ENCODE measurements around the gene SLC25A22. TPM values are rescaled to one million over a fixed set of nuclear protein-coding genes. Genes with fewer than 3 reads are reported as not detected.

The SLC25A22 gene
- total RNA-seq, 2 experiments from 2014 or later = 33.3 to 36.7 TPM

DNA sequence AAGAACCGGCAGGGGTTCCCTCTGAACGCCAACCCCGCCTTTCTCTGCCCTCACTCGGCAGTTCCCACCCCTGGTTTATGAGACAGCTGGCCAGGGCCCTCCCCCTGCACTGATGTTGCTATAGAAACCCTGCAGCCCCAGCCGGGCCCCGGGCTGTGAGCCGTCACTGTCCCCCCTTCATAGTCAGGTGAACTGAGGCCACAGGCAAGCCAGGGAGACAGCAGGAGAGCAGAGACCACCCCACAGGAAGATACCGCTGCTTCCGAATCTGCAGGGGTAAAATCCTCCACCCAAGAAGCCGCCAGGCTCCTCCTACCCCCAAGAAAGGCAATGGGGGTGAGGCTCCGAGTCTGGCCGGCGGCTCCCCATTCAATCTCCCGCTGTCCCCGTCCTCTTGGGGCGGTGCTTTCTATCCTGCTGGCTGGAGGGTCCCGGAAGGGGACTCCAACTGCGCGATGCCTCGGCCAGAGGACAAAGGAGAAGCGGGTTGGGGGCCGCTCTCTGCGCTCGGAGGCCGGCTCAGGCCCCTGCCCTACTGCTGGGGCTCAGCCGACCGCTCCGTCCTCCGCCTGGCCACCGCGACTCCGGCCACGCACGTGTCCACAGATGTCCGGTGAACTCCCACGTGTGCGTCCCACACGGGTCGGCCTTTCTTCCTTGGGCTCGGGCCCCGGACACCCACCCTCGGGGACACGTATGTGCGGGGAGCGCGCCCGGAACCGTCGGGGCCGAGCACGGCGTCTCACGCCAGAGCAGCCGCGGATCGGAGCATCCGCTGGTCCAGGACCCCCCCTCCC is 587 bp downstream of the SLC25A22 start:
- ChIA-PET POLR2A (interaction anchor here (0.7 to 1.8 kb wide), 9 partner anchors 9 to 261 kb away, joined by 3 to 14 read pairs (median 4); partner anchors contain the start of genes PNPLA2, POLR2L, RPLP2 and TSPAN4), CTCF (interaction anchor here (0.7 to 2.3 kb wide), 5 partner anchors 12 to 279 kb away, joined by 3 to 7 read pairs (median 3); partner anchors contain the start of gene RPLP2)
- intact Hi-C loops (cut with micrococcal nuclease) = no loop called here
- TF ChIP-seq, protein P1, sequence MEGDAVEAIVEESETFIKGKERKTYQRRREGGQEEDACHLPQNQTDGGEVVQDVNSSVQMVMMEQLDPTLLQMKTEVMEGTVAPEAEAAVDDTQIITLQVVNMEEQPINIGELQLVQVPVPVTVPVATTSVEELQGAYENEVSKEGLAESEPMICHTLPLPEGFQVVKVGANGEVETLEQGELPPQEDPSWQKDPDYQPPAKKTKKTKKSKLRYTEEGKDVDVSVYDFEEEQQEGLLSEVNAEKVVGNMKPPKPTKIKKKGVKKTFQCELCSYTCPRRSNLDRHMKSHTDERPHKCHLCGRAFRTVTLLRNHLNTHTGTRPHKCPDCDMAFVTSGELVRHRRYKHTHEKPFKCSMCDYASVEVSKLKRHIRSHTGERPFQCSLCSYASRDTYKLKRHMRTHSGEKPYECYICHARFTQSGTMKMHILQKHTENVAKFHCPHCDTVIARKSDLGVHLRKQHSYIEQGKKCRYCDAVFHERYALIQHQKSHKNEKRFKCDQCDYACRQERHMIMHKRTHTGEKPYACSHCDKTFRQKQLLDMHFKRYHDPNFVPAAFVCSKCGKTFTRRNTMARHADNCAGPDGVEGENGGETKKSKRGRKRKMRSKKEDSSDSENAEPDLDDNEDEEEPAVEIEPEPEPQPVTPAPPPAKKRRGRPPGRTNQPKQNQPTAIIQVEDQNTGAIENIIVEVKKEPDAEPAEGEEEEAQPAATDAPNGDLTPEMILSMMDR (IDR thresholded peaks at IDR 0.05) = no peak
- Mint-ChIP-seq H3K36me3 (ENCODE audit: low read depth) (peaks cover 9% of the 10 kb centered on the region), H3K4me3 (peak overlapping the region; percentile 77), H3K27ac (peak overlapping the region; percentile 80), H3K27me3 (no peaks in the 10 kb centered on the region), H3K9me3 (no peaks in the 10 kb centered on the region), H3K4me1 (ENCODE audit: low read depth) (peaks cover 14% of the 10 kb centered on the region)
- DNase-seq (peak; percentile 93), ATAC-seq (peak; percentile 62)

GRCh38 chr11:796565-797295 is 1.4 kb downstream of the SLC25A22 start:
- Mint-ChIP-seq H3K4me3 (peak overlapping the region; percentile 77), H3K9me3 (no peaks in the 10 kb centered on the region), H3K27ac (peak overlapping the region; percentile 80), H3K27me3 (no peaks in the 10 kb centered on the region), H3K36me3 (ENCODE audit: low read depth) (peaks cover 11% of the 10 kb centered on the region), H3K4me1 (ENCODE audit: low read depth) (peaks cover 14% of the 10 kb centered on the region)
- TF ChIP-seq, protein P1 (IDR thresholded peaks at IDR 0.05) = no peak
- POLR2A ChIA-PET = interaction anchor here (0.7 to 2.8 kb wide), 13 partner anchors 9 to 261 kb away, joined by 3 to 14 read pairs (median 3); partner anchors contain the start of genes PNPLA2, POLR2L, RPLP2 and TSPAN4
- CTCF ChIA-PET = interaction anchor here (0.7 to 2.3 kb wide), 8 partner anchors 11 to 279 kb away, joined by 3 to 7 read pairs (median 3); partner anchors contain the start of gene RPLP2
- no peak for DNase-seq
- no peak for ATAC-seq
- intact Hi-C loops (cut with micrococcal nuclease) = no loop called here

DNA sequence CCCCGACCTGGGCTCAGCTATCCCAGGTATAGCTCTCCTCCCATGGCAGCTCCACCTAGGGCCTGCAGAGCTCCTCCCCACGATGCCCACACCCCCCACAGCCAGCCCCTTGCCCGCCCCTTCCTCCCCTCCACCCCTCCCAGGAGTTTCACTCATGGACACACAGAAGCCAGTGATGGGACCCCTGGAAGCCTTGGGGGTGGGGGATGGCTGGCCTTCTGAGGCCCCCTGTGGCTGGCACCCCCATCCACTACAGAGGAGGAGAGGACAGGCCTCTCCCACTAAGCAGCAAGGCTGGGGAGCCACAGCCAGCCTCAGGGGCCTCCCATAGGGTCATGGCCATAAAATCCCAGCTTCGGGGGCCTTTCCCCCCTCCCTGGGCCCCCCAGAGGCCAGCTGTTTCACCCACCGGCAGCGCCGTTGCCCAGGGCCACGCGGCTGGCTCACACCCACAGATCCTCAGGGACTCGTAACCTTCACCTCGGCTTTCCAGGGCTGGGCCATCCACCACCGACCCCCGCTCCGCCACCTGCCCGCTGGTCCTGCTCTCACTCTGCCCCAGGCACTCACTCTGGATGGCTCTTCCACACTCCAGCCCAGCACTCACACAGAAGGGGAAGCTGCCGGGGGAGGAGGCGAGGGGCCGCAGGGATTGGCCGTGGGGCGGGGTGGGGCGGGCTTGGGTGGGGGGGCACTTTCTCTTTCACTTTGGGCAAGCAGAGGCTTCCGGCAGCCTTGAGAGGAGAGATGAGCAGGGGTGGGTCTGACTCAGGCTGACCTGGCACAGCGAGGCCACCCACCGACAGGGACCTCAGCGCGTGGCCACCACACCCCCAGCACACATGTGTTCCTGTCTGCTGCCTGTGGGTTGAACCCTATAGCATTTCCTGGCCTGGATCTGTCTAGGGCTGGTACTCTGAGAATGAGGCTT is 2.2 kb downstream of the SLC25A22 start:
- DNase-seq = peak; percentile 94
- intact Hi-C loops (cut with micrococcal nuclease) = no loop called here
- no peaks in the 10 kb centered on the region for H3K27me3 Mint-ChIP-seq
- H3K4me1 Mint-ChIP-seq (ENCODE audit: low read depth) = peaks cover 14% of the 10 kb centered on the region
- peaks cover 14% of the 10 kb centered on the region for H3K36me3 Mint-ChIP-seq (ENCODE audit: low read depth)
- peak; percentile 71 for ATAC-seq
- CTCF ChIA-PET = interaction anchor here (0.5 to 1.6 kb wide), 7 partner anchors 10 to 260 kb away, joined by 3 to 4 read pairs (median 3); no protein-coding TSS in a partner anchor
- POLR2A ChIA-PET = interaction anchor here (0.6 to 2.8 kb wide), 13 partner anchors 8 to 49 kb away, joined by 3 to 14 read pairs (median 3); partner anchors contain the start of genes PNPLA2 and RPLP2
- no peaks in the 10 kb centered on the region for H3K9me3 Mint-ChIP-seq
- TF ChIP-seq, protein P1 (IDR thresholded peaks at IDR 0.05) = no peak
- H3K4me3 Mint-ChIP-seq = peak overlapping the region; percentile 77
- H3K27ac Mint-ChIP-seq = peak overlapping the region; percentile 80

- DNase-seq (peak; percentile 26), ATAC-seq (no peak)
- Mint-ChIP-seq H3K4me1 (ENCODE audit: low read depth) (peaks cover 14% of the 10 kb centered on the region), H3K36me3 (ENCODE audit: low read depth) (peaks cover 15% of the 10 kb centered on the region), H3K27ac (no peak overlapping the region), H3K9me3 (no peaks in the 10 kb centered on the region), H3K27me3 (no peaks in the 10 kb centered on the region), H3K4me3 (peak overlapping the region; percentile 77)
- TF ChIP-seq, protein P1 (IDR thresholded peaks at IDR 0.05) = no peak
- ChIA-PET POLR2A (interaction anchor here (0.6 to 2.8 kb wide), 4 partner anchors 9 to 48 kb away, joined by 3 to 8 read pairs (median 3); no protein-coding TSS in a partner anchor), CTCF (interaction anchor here (0.7 to 1.6 kb wide), 3 partner anchors 11 to 259 kb away, joined by 3 to 4 read pairs (median 3); no protein-coding TSS in a partner anchor)
- intact Hi-C loops (cut with micrococcal nuclease) = no loop called here
These were observed 3.1 kb downstream of the SLC25A22 start for GRCh38 chr11:794766-795633.

Measured in activated CD8-positive, alpha-beta T cell treated with anti-CD3 and anti-CD28 coated beads for 36 hours (primary cell).